Activated CD4-positive, alpha-beta T cell treated with anti-CD3 and anti-CD28 coated beads, Interleukin-10, Interleukin-2, amounts not matched to agents 100 ng/mL and 50 ng/mL, durations not matched to agents 16 hours and 8 hours (primary cell): Measurements from ENCODE around the gene PSORS1C2.
A peak's percentile ranks its signal among the peaks of the same experiment; 100 is the strongest.
"Not testable (repeated sequence)": the region's sequence is repeated elsewhere in the genome, so short reads cannot be mapped to it uniquely, and the experiment has no call there.

Experiments
- DNase-seq: peaks from one replicate; pipeline ENCODE4 v3.0.0-alpha.2; 2020

Gene PSORS1C2

GRCh38 chr6:31138982-31139381 is at the start of gene PSORS1C2:
Gene PSORS1C2 (minus strand): TSS chr6:31139066. CDS start chr6:31139026, 40 bp downstream.
- no peak for DNase-seq

GRCh38 chr6:31187780-31188194 is 48.9 kb upstream of the PSORS1C2 start:
- DNase-seq, result no peak

- no peak for DNase-seq
Measured at GRCh38 chr6:31186052-31186734, 47.3 kb upstream of the PSORS1C2 start.

GRCh38 chr6:31185695-31186051 is 46.8 kb upstream of the PSORS1C2 start:
- DNase-seq, result peak; percentile 67

GRCh38 chr6:31183859-31184258 is 45.0 kb upstream of the PSORS1C2 start:
- not testable (repeated sequence) for DNase-seq

- not testable (repeated sequence) for DNase-seq
Measured at GRCh38 chr6:31183287-31183686, 44.4 kb upstream of the PSORS1C2 start.

GRCh38 chr6:31180500-31180899 is 41.6 kb upstream of the PSORS1C2 start:
- peak; percentile 84 for DNase-seq

- DNase-seq, result no peak
Measured at GRCh38 chr6:31179896-31180295, 41.0 kb upstream of the PSORS1C2 start.

GRCh38 chr6:31179042-31179386 is 40.1 kb upstream of the PSORS1C2 start:
- DNase-seq, result no peak

GRCh38 chr6:31178143-31179041 is 39.5 kb upstream of the PSORS1C2 start:
- peak; percentile 67 for DNase-seq

GRCh38 chr6:31175971-31176370 is 37.1 kb upstream of the PSORS1C2 start:
- DNase-seq, result no peak

- DNase-seq, result no peak
Measured at GRCh38 chr6:31174378-31174777, 35.5 kb upstream of the PSORS1C2 start.

GRCh38 chr6:31173406-31173805 is 34.5 kb upstream of the PSORS1C2 start:
- DNase-seq, result no peak

GRCh38 chr6:31172973-31173384 is 34.1 kb upstream of the PSORS1C2 start:
- DNase-seq, result no peak

- no peak for DNase-seq
Measured at GRCh38 chr6:31171931-31172905, 33.4 kb upstream of the PSORS1C2 start.

- DNase-seq, result no peak
Measured at GRCh38 chr6:31170987-31171671, 32.3 kb upstream of the PSORS1C2 start.

GRCh38 chr6:31170600-31170881 is 31.7 kb upstream of the PSORS1C2 start, which contains the start of gene POU5F1:
Gene POU5F1 (minus strand): TSS chr6:31170682. CDS start chr6:31170620, 62 bp downstream.
- DNase-seq, result no peak

- not testable (repeated sequence) for DNase-seq
Measured at GRCh38 chr6:31169858-31170599, 31.2 kb upstream of the PSORS1C2 start.

- no peak for DNase-seq
Measured at GRCh38 chr6:31169123-31169857, 30.4 kb upstream of the PSORS1C2 start.

- no peak for DNase-seq
Measured at GRCh38 chr6:31168606-31169005, 29.7 kb upstream of the PSORS1C2 start.

GRCh38 chr6:31165986-31166385 is 27.1 kb upstream of the PSORS1C2 start:
- no peak for DNase-seq
